ENCODE measurements around the gene KLK13. TPM values are rescaled to one million over a fixed set of nuclear protein-coding genes. Genes with fewer than 3 reads are reported as not detected.
A peak's percentile ranks its signal among the peaks of the same experiment; 100 is the strongest.

KLK13 gene
- total and polyA plus RNA-seq, 2 donors from 2014 or later: not detected

DNA sequence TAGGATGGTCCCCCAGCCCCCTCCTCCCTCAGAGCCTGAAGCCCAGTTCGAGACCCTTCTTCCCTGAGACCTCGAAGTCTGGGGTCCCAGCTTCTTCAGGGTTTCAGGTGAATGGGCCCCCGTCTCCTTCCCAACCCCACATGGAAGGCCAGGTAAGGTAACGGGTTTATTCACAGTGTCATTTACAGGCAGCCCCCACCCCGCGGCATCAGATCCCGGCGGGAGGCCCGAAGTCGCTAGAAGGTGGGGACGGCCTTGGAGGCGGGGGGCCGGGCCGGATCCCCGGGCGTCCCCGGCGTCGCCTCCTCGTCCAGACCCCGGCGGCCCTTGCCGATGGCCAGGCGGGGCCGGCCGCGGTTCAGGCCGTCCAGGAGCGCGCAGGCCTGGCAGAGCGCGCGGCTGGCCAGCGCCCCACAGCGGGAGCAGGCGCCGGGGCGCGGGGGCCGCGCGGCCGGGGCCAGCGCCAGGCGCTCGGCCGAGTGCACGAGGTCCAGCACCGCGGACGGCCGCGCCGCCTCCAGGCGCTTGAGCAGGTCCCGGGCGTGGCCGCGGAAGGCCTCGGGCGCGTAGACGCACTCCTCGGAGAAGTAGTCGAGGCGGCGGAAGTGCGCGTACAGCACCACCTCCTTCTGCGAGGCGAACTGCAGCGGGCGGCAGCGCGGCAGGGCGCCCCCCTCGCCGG is 33.6 kb upstream of the KLK13 start:
- Histone ChIP-seq H3K9ac (ENCODE audit: low read length in 3 of 3) (no peak overlapping the region), H3K9me3 (ENCODE audit: control insufficient read depth in 2 of 3, insufficient read depth in 1 of 3, low read length in 3 of 3) (no peaks in the 10 kb centered on the region), H3K4me1 (ENCODE audit: control insufficient read depth in 2 of 3, insufficient read depth in 2 of 3, low read depth in 1 of 3, low read length in 3 of 3) (no peaks in the 10 kb centered on the region), H3K27me3 (ENCODE audit: control insufficient read depth, insufficient read depth, low read length) (no peaks in the 10 kb centered on the region), H3K27ac (ENCODE audit: low read depth in 2 of 2, low read length in 2 of 2) (no peak overlapping the region), H3K4me3 (ENCODE audit: low read length in 3 of 3) (no peak overlapping the region), H3K36me3 (ENCODE audit: control insufficient read depth in 2 of 3, insufficient read depth in 3 of 3, low read length in 3 of 3) (peaks cover 0 to 10% (median 5%) of the 10 kb centered on the region in 3 donors)
- DNase-seq (peak; percentile 69 to 88 (median 77)), FAIRE-seq (no peak)
- intact Hi-C loops (cut with DNase I): no loop called here
- no peak for TF ChIP-seq CTCF (IDR thresholded peaks at IDR 0.05; ENCODE audit: borderline replicate concordance, extremely low read depth, insufficient read depth)

GRCh38 chr19:51097796-51098195 is 32.9 kb upstream of the KLK13 start:
- intact Hi-C loops (cut with DNase I): no loop called here
- TF ChIP-seq CTCF (IDR thresholded peaks at IDR 0.05; ENCODE audit: borderline replicate concordance, extremely low read depth, insufficient read depth): no peak
- no peaks in the 10 kb centered on the region for H3K9me3 ChIP-seq (ENCODE audit: control insufficient read depth in 2 of 3, insufficient read depth in 1 of 3, low read length in 3 of 3)

GRCh38 chr19:51097166-51097738 is 32.4 kb upstream of the KLK13 start:
- Histone ChIP-seq H3K4me1 (ENCODE audit: control insufficient read depth in 2 of 3, insufficient read depth in 2 of 3, low read depth in 1 of 3, low read length in 3 of 3) (no peaks in the 10 kb centered on the region), H3K9ac (ENCODE audit: low read length in 3 of 3) (no peak overlapping the region), H3K4me3 (ENCODE audit: low read length in 3 of 3) (no peak overlapping the region), H3K9me3 (ENCODE audit: control insufficient read depth in 2 of 3, insufficient read depth in 1 of 3, low read length in 3 of 3) (no peaks in the 10 kb centered on the region), H3K27me3 (ENCODE audit: control insufficient read depth, insufficient read depth, low read length) (no peaks in the 10 kb centered on the region), H3K36me3 (ENCODE audit: control insufficient read depth in 2 of 3, insufficient read depth in 3 of 3, low read length in 3 of 3) (peaks cover 0 to 1% (median under 1%) of the 10 kb centered on the region in 3 donors), H3K27ac (ENCODE audit: low read depth in 2 of 2, low read length in 2 of 2) (no peak overlapping the region)
- intact Hi-C loops (cut with DNase I): no loop called here
- peak; percentile 60 for TF ChIP-seq CTCF (IDR thresholded peaks at IDR 0.05; ENCODE audit: borderline replicate concordance, extremely low read depth, insufficient read depth)
- DNase-seq: peak; percentile 44 to 84 (median 73)
- FAIRE-seq: no peak

More at GRCh38 chr19:51097796-51098195, 32.9 kb upstream of the KLK13 start:
- FAIRE-seq (no peak), DNase-seq (peak in 2 of 5 donors; percentile 60 to 68)
- Histone ChIP-seq H3K9ac (ENCODE audit: low read length in 3 of 3) (no peak overlapping the region), H3K4me1 (ENCODE audit: control insufficient read depth in 2 of 3, insufficient read depth in 2 of 3, low read depth in 1 of 3, low read length in 3 of 3) (no peaks in the 10 kb centered on the region), H3K4me3 (ENCODE audit: low read length in 3 of 3) (no peak overlapping the region), H3K27ac (ENCODE audit: low read depth in 2 of 2, low read length in 2 of 2) (no peak overlapping the region), H3K36me3 (ENCODE audit: control insufficient read depth in 2 of 3, insufficient read depth in 3 of 3, low read length in 3 of 3) (peaks cover 0 to 6% (median 5%) of the 10 kb centered on the region in 3 donors), H3K27me3 (ENCODE audit: control insufficient read depth, insufficient read depth, low read length) (no peaks in the 10 kb centered on the region)

Measured in kidney (tissue), 14 donors.